ENCODE measurements around the gene B4GALT6.

B4GALT6 gene

DNA sequence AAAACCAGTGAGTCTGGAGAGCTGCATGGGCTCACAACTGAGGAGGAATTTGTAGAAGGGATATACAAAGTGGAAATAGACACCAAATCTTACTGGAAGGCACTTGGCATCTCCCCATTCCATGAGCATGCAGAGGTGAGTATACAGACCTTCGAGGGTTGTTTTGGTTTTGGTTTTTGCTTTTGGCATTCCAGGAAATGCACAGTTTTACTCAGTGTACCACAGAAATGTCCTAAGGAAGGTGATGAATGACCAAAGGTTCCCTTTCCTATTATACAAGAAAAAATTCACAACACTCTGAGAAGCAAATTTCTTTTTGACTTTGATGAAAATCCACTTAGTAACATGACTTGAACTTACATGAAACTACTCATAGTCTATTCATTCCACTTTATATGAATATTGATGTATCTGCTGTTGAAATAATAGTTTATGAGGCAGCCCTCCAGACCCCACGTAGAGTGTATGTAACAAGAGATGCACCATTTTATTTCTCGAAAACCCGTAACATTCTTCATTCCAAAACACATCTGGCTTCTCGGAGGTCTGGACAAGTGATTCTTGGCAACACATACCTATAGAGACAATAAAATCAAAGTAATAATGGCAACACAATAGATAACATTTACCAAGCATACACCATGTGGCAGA lies 89.1 kb downstream of the B4GALT6 start:
- no peak for DNase-seq (ENCODE audit: low spot score)

DNA sequence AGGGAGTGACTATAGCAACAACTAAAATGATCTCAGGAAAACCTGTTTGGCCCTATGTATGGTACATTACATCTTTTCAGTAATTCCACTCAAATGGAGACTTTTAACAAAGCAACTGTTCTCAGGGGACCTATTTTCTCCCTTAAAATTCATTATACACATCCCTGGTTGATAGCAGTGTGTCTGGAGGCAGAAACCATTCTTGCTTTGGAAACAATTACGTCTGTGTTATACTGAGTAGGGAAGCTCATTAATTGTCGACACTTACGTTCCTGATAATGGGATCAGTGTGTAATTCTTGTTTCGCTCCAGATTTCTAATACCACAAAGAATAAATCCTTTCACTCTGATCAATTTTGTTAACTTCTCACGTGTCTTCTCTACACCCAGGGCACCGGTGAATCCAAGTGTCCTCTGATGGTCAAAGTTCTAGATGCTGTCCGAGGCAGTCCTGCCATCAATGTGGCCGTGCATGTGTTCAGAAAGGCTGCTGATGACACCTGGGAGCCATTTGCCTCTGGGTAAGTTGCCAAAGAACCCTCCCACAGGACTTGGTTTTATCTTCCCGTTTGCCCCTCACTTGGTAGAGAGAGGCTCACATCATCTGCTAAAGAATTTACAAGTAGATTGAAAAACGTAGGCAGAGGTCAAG lies 91.7 kb downstream of the B4GALT6 start:
- DNase-seq (ENCODE audit: low spot score) = no peak

DNA sequence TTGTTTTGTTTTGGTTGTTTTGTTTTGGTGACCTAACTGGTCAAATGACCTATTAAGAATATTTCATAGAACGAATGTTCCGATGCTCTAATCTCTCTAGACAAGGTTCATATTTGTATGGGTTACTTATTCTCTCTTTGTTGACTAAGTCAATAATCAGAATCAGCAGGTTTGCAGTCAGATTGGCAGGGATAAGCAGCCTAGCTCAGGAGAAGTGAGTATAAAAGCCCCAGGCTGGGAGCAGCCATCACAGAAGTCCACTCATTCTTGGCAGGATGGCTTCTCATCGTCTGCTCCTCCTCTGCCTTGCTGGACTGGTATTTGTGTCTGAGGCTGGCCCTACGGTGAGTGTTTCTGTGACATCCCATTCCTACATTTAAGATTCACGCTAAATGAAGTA lies 92.8 kb downstream of the B4GALT6 start, which contains the start of gene TTR:
TSS of gene TTR (plus strand) at position 250 of the 400 bp plus-strand sequence. CDS start at position 276, 26 bp downstream.
- DNase-seq (ENCODE audit: low spot score) = no peak

DNA sequence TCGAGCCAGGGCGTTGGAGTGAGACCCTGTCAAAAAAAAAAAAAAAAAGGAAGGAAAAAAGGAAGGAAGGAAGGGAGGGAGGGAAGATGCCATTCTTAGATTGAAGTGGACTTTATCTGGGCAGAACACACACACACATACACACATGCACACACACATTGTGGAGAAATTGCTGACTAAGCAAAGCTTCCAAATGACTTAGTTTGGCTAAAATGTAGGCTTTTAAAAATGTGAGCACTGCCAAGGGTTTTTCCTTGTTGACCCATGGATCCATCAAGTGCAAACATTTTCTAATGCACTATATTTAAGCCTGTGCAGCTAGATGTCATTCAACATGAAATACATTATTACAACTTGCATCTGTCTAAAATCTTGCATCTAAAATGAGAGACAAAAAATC lies 93.3 kb downstream of the B4GALT6 start:
- DNase-seq (ENCODE audit: low spot score) = no peak

DNA sequence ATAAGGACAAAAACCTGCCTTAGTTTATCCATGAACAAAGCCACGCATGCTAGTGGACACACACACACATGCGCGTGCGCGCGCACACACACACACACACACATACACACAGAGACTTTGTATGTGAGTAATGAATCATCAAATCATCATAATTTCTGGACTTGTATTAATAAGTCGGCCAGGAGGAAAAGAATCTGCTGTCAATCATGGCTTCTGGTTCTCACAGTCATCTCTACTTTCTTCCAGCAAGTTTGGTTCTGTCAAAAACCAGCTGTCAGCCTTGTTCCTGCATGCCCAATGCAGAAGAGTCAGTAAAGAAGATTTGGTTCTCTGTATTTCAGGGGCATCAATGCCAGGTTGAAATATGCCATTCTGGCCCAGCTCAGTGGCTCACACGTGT lies 93.8 kb downstream of the B4GALT6 start:
- no peak for DNase-seq (ENCODE audit: low spot score)

DNA sequence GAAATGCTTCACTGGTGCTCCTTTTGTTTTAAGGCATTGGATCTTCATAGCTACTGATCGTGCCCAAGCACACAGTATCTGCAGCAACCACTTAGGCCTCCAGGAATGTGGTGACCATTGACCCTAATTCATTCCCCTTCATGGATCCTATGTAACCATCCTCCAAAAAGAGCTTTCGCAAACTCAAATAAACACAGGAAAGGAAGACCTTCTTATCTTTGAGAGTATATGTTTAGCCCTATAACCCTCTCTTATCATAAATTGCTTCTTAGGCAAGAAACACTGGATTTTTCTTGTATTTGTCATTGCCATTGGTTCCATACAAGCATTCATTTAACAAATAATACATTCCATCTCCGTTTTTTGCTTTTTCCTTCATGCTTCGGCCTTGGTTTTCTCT lies 96.9 kb downstream of the B4GALT6 start:
- DNase-seq (ENCODE audit: low spot score) = no peak

DNA sequence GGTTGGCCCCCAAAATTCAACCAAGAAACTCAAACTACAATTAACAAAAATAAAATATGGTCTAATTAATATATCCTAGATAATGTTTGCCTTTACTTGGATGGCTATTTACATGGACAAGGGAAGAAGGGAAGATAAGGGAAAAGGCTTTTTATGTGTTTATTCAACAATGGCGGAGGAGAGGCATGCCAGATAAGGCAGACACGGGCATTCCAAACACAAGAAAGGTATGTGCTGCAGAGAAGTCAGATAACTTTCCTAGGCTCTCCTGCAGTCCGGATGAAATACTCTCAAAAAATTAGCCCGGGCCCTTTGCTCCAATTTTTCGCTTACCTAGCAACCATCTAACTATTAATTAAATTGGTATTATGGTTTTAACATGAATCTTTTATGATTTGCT lies 97.8 kb downstream of the B4GALT6 start:
- DNase-seq (ENCODE audit: low spot score) = no peak

DNA sequence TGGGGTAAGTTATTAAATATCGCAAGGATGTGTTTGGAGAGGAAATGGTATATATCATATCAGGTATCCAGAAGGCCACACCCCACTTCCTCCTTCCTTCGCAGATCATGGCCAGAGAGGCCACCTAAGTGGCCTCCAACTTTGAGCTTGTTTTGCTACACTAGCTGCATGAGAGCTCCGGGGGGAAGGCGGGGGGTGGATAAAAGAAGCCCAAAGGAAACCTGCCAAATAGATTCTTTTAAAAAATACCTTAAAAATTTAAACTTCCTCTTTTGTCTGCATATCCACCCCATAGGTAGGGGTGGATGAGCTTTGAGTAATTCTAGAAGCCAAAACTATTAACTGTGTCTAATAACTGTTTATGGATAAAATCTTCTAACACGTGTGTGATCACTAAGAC lies 98.4 kb downstream of the B4GALT6 start:
- DNase-seq (ENCODE audit: low spot score) = no peak

DNA sequence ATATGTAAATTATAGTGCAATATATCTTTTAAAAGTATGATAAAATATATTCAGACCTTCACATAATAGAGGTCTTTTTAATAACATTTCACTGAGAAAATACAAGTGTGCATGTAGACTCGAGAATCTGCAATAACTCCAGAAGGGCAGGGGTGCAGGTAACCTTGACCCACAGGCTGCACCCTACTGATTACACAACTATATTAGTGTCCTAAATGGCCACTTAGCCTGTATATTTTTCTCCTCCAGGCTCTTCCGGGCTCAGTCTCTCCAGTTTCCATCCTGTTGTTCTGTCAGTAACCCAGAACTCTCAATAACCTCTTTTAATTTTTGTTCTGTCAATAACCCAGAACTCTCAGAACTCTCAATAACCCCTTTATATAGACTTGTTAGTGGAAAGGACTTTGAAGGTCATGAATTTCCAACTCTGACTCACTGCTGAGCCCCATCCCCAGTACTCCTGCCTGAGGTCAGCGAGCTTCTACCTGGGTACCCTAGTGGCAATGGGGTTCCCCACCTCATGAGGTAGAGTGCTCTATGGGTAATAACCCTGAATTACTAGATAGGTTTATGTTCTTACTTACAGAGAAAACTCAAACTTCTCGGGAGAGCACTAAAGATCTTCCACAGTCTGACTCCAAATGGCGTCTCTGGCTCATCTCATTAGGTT lies 101.1 kb downstream of the B4GALT6 start:
- no peak for DNase-seq (ENCODE audit: low spot score)

DNA sequence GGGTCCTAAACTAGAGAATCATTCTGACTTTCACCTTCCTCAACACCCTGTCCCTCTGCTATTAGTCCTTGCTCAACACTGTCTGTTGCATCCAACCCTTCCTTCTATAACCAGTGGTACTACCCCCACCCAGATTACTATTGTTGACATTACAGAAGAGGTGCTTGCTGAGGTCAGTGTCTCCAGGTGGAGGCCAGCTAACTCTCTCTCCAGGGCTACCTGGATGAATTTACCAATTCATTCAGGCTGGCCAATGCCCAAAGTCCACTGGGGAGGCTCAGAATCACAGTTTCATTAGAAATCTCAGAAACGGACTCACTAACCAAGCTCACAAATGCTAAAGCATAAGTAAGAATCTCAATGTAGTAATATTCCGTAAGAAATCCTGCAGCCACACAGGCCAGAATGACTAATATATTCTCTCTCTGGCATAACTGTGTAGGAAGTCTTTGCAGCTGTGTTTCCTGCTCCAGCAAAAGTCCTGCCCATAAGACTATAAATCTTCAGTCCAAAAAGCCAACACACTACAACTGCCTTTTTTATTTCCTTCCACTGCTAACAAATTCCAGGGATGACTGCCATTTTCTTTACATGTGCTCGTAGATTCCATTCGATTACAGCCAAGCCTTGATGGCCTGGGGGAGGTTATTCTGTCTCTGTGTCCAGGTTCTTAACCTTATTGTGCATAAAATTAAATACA lies 102.7 kb downstream of the B4GALT6 start:
- peak; percentile 87 for DNase-seq (ENCODE audit: low spot score)

DNA sequence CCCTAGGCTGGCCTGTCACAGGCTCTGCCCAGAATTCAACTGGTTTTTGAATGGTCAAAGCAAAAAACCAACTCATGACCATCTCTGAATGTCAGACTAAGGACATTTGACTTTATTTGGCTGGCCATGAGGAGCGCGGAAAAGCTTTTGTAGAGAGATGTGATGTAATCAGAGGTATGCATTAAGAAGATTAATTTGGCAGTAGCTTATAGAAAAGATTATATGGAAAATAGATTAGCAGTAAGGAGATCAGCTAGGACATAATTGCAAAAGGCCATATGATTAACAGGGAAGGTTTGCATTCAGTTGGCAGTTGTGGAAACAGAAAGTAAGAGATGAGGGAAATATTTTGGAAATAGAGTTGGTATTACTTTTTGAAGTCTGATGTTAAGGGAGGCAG lies 105.0 kb downstream of the B4GALT6 start:
- no peak for DNase-seq (ENCODE audit: low spot score)

DNA sequence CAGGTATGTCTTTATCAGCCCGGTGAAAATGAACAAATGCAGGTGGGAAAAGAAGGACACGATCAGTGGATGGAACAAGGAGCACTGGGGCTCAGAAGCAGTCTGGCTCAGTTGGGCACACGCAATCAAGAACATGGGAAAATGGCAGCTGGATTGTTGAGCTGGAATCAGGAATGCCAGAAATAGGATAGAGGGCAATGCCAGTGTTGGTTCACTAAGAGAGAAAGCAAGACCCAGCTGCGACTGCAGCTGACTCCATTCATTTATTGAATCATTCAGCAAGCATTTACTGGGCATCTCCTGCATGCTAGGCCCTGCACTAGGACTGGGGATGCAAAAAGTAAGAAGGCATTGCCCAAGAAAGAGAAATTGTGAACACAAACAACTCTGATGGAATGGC lies 106.3 kb downstream of the B4GALT6 start:
- DNase-seq (ENCODE audit: low spot score) = no peak

DNA sequence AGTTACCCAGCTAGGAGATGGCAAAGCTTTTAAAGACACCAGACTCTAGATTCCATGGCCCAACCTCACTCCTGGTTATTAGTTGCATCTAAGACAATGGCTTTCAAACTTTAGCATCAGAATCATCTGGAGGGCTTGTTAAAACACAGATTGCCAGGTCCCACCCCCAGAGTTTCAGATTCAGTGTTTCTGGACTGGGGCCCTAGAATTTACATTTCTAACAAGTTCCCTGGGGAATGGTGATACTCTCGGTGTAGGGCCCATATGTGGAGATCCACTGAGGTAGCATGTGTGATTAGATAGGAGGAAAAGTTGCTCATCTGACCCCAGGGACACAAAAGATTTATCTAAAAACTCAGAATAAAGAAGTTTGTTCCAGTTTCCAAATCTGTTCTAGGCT lies 107.2 kb downstream of the B4GALT6 start:
- DNase-seq (ENCODE audit: low spot score) = no peak

DNA sequence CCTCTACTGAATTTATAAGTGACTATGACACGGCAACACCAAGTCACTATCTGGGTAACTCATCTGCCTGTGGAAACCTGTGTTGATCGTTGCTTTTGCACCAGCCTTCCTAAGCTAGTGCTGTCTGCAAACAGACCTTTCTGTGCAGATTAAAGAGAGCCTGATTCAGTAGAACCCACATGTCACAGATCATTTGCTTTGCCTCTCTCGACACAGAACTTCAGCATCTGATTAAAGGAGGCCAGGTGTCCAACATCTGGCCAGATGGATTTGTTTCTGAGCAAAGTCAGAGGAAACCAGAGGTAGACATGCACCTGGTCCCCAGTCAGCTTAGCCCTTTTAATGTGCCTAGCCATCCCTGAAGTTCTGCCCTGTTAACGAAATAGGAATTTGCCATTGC lies 107.7 kb downstream of the B4GALT6 start:
- DNase-seq (ENCODE audit: low spot score) = no peak

DNA sequence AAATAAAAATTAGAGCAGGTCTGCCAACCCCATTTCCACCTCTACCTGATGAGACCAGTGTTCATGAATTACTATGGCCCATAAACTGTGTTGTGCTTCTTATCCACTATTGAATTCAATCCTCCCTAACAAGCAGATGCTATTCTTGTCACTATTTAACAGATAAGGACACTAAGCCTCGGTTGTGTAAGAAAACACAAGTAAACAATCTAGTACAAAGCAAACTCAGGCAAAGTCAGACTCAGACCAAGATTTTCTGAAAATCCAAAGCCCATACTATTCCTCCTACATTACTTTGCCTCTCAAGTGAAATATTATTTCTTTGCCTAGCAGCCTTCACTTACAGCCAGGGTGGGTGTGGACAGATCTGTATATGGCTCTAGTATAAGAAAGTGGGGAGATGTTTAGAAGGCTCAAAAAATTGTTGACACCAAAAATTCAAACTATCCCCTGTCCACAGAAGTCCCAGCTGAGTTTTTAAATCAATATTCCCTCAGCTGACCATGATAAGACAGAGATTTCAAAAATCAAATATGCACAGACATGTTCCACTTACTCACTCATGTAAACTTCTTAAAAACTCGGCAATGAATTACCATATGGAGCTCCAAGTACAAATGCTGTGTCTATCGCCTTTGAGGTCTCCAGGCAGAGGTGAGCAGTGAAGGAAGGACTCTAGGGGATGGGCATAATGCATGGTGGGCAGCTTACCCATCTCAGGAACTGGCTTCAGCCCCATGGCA lies 108.7 kb downstream of the B4GALT6 start:
- no peak for DNase-seq (ENCODE audit: low spot score)

DNA sequence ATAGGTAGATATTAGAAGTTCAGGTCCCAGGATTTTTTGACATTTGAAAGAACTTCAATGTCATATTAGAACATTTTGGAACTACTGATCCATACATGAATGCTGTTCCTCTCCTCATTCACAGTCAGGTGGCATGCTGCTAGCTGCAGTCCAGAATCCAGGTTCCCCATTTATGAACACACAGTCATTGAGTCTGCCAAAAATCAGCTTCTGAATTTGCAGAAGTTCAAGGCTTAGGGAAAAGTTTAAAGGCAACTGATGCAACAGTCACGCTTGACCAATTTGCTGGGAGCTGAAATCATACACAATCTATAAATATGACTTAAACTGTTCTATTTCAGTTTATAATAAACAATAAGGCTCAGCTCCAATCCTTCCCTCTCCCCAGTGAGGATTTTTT lies 110.0 kb downstream of the B4GALT6 start:
- DNase-seq (ENCODE audit: low spot score) = no peak

Data from kidney capillary endothelial cell (primary cell).